Measurements from ENCODE around the gene KRT85.

Gene KRT85

GRCh38 chr12:52405922-52406385, 38.7 kb upstream of the KRT85 start, which contains the start of gene KRT82:
Gene KRT82 (minus strand): TSS chr12:52406335. CDS start chr12:52406277, 58 bp downstream.
- no peaks in the 10 kb centered on the region for H3K36me3 ChIP-seq (ENCODE audit: control insufficient read depth in 2 of 2, insufficient read depth in 2 of 2, low read length in 2 of 2)

DNA sequence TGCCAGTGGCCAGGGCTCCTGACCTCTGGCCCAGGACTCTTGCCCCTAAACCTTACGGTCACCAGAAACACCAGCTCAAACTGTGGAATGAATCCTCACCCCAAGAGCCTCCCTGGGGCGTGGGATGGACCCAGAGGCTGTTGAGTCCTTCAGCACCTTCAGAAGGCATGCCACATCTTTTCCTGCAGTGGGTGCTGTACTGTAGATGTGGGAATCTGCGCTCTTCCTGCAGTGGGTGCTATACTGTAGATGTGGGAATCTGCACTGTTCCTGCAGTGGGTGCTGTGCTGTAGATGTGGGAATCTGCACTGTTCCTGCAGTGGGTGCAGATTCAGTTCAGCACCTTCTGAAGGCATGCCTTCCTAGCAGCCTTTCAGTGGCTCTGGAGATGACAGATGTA, 37.7 kb upstream of the KRT85 start:
- Histone ChIP-seq H3K4me1 (ENCODE audit: control insufficient read depth in 2 of 2, insufficient read depth in 2 of 2, low read length in 2 of 2) (no peaks in the 10 kb centered on the region), H3K36me3 (ENCODE audit: control insufficient read depth in 2 of 2, insufficient read depth in 2 of 2, low read length in 2 of 2) (no peaks in the 10 kb centered on the region), H3K4me3 (ENCODE audit: low read length in 2 of 2) (no peak overlapping the region), H3K9ac (ENCODE audit: low read depth in 1 of 2, low read length in 2 of 2) (no peak overlapping the region), H3K9me3 (ENCODE audit: control insufficient read depth in 2 of 2, low read length in 2 of 2) (no peaks in the 10 kb centered on the region), H3K27me3 (ENCODE audit: control insufficient read depth in 2 of 2, insufficient read depth in 2 of 2, low read length in 2 of 2) (no peaks in the 10 kb centered on the region), H3K27ac (ENCODE audit: low read depth in 2 of 2, low read length in 2 of 2) (no peak overlapping the region)

More at GRCh38 chr12:52405922-52406385, 38.7 kb upstream of the KRT85 start, which contains the start of gene KRT82:
- Histone ChIP-seq H3K4me1 (ENCODE audit: control insufficient read depth in 2 of 2, insufficient read depth in 2 of 2, low read length in 2 of 2) (no peaks in the 10 kb centered on the region), H3K9me3 (ENCODE audit: control insufficient read depth in 2 of 2, low read length in 2 of 2) (no peaks in the 10 kb centered on the region), H3K4me3 (ENCODE audit: low read length in 2 of 2) (no peak within 1 kb of the TSS), H3K27ac (ENCODE audit: low read depth in 2 of 2, low read length in 2 of 2) (no peak within 1 kb of the TSS), H3K27me3 (ENCODE audit: control insufficient read depth in 2 of 2, insufficient read depth in 2 of 2, low read length in 2 of 2) (no peaks in the 10 kb centered on the region), H3K9ac (ENCODE audit: low read depth in 1 of 2, low read length in 2 of 2) (no peak within 1 kb of the TSS)

GRCh38 chr12:52403561-52403960, 36.3 kb upstream of the KRT85 start:
- Histone ChIP-seq H3K4me3 (ENCODE audit: low read length in 2 of 2) (no peak overlapping the region), H3K9me3 (ENCODE audit: control insufficient read depth in 2 of 2, low read length in 2 of 2) (no peaks in the 10 kb centered on the region), H3K36me3 (ENCODE audit: control insufficient read depth in 2 of 2, insufficient read depth in 2 of 2, low read length in 2 of 2) (no peaks in the 10 kb centered on the region), H3K9ac (ENCODE audit: low read depth in 1 of 2, low read length in 2 of 2) (no peak overlapping the region), H3K4me1 (ENCODE audit: control insufficient read depth in 2 of 2, insufficient read depth in 2 of 2, low read length in 2 of 2) (no peaks in the 10 kb centered on the region), H3K27me3 (ENCODE audit: control insufficient read depth in 2 of 2, insufficient read depth in 2 of 2, low read length in 2 of 2) (no peaks in the 10 kb centered on the region), H3K27ac (ENCODE audit: low read depth in 2 of 2, low read length in 2 of 2) (no peak overlapping the region)

GRCh38 chr12:52402873-52403540, 35.7 kb upstream of the KRT85 start:
- Histone ChIP-seq H3K4me1 (ENCODE audit: control insufficient read depth in 2 of 2, insufficient read depth in 2 of 2, low read length in 2 of 2) (no peaks in the 10 kb centered on the region), H3K9me3 (ENCODE audit: control insufficient read depth in 2 of 2, low read length in 2 of 2) (no peaks in the 10 kb centered on the region), H3K36me3 (ENCODE audit: control insufficient read depth in 2 of 2, insufficient read depth in 2 of 2, low read length in 2 of 2) (no peaks in the 10 kb centered on the region), H3K4me3 (ENCODE audit: low read length in 2 of 2) (no peak overlapping the region), H3K27me3 (ENCODE audit: control insufficient read depth in 2 of 2, insufficient read depth in 2 of 2, low read length in 2 of 2) (no peaks in the 10 kb centered on the region), H3K27ac (ENCODE audit: low read depth in 2 of 2, low read length in 2 of 2) (no peak overlapping the region), H3K9ac (ENCODE audit: low read depth in 1 of 2, low read length in 2 of 2) (no peak overlapping the region)

DNA sequence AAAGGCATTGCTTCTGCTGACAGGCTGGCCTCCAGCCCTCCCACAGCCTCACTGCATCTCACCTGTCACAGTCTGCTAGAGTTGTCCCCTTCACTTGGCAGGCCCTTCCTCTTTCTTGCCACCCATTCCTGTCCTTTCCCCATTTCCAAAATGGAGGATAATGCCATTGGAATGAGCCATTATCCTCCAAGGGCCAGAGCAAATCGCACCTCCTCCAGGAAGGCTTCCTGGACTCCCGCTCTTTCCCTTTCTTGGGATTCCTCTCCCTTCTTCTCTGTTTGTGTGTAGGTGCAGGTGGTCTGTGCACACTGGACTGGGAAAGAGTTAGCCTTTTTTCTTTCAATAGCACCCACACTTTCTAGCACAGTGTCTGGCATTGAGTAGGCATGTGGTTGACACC, 35.1 kb upstream of the KRT85 start:
- Histone ChIP-seq H3K27me3 (ENCODE audit: control insufficient read depth in 2 of 2, insufficient read depth in 2 of 2, low read length in 2 of 2) (no peaks in the 10 kb centered on the region), H3K9me3 (ENCODE audit: control insufficient read depth in 2 of 2, low read length in 2 of 2) (no peaks in the 10 kb centered on the region), H3K9ac (ENCODE audit: low read depth in 1 of 2, low read length in 2 of 2) (no peak overlapping the region), H3K4me1 (ENCODE audit: control insufficient read depth in 2 of 2, insufficient read depth in 2 of 2, low read length in 2 of 2) (no peaks in the 10 kb centered on the region), H3K4me3 (ENCODE audit: low read length in 2 of 2) (no peak overlapping the region), H3K27ac (ENCODE audit: low read depth in 2 of 2, low read length in 2 of 2) (no peak overlapping the region), H3K36me3 (ENCODE audit: control insufficient read depth in 2 of 2, insufficient read depth in 2 of 2, low read length in 2 of 2) (no peaks in the 10 kb centered on the region)

- no peak overlapping the region for H3K4me3 ChIP-seq (ENCODE audit: low read length in 2 of 2)
- no peaks in the 10 kb centered on the region for H3K36me3 ChIP-seq (ENCODE audit: control insufficient read depth in 2 of 2, insufficient read depth in 2 of 2, low read length in 2 of 2)
- no peaks in the 10 kb centered on the region for H3K9me3 ChIP-seq (ENCODE audit: control insufficient read depth in 2 of 2, low read length in 2 of 2)
- H3K4me1 ChIP-seq (ENCODE audit: control insufficient read depth in 2 of 2, insufficient read depth in 2 of 2, low read length in 2 of 2) = no peaks in the 10 kb centered on the region
- no peak overlapping the region for H3K9ac ChIP-seq (ENCODE audit: low read depth in 1 of 2, low read length in 2 of 2)
- H3K27me3 ChIP-seq (ENCODE audit: control insufficient read depth in 2 of 2, insufficient read depth in 2 of 2, low read length in 2 of 2) = no peaks in the 10 kb centered on the region
- no peak overlapping the region for H3K27ac ChIP-seq (ENCODE audit: low read depth in 2 of 2, low read length in 2 of 2)
These were observed 34.6 kb upstream of the KRT85 start for GRCh38 chr12:52401926-52402325.

- Histone ChIP-seq H3K27ac (ENCODE audit: low read depth in 2 of 2, low read length in 2 of 2) (no peak overlapping the region), H3K36me3 (ENCODE audit: control insufficient read depth in 2 of 2, insufficient read depth in 2 of 2, low read length in 2 of 2) (no peaks in the 10 kb centered on the region), H3K9ac (ENCODE audit: low read depth in 1 of 2, low read length in 2 of 2) (no peak overlapping the region), H3K4me3 (ENCODE audit: low read length in 2 of 2) (no peak overlapping the region), H3K9me3 (ENCODE audit: control insufficient read depth in 2 of 2, low read length in 2 of 2) (no peaks in the 10 kb centered on the region), H3K4me1 (ENCODE audit: control insufficient read depth in 2 of 2, insufficient read depth in 2 of 2, low read length in 2 of 2) (no peaks in the 10 kb centered on the region), H3K27me3 (ENCODE audit: control insufficient read depth in 2 of 2, insufficient read depth in 2 of 2, low read length in 2 of 2) (no peaks in the 10 kb centered on the region)
These were observed 34.2 kb upstream of the KRT85 start for GRCh38 chr12:52401526-52401925.

- H3K27me3 ChIP-seq (ENCODE audit: control insufficient read depth in 2 of 2, insufficient read depth in 2 of 2, low read length in 2 of 2) = no peaks in the 10 kb centered on the region
- H3K9ac ChIP-seq (ENCODE audit: low read depth in 1 of 2, low read length in 2 of 2) = no peak overlapping the region
- H3K4me1 ChIP-seq (ENCODE audit: control insufficient read depth in 2 of 2, insufficient read depth in 2 of 2, low read length in 2 of 2) = no peaks in the 10 kb centered on the region
- H3K4me3 ChIP-seq (ENCODE audit: low read length in 2 of 2) = no peak overlapping the region
- no peak overlapping the region for H3K27ac ChIP-seq (ENCODE audit: low read depth in 2 of 2, low read length in 2 of 2)
- no peaks in the 10 kb centered on the region for H3K9me3 ChIP-seq (ENCODE audit: control insufficient read depth in 2 of 2, low read length in 2 of 2)
- no peaks in the 10 kb centered on the region for H3K36me3 ChIP-seq (ENCODE audit: control insufficient read depth in 2 of 2, insufficient read depth in 2 of 2, low read length in 2 of 2)
These were observed 33.6 kb upstream of the KRT85 start for GRCh38 chr12:52400906-52401305.

- no peaks in the 10 kb centered on the region for H3K9me3 ChIP-seq (ENCODE audit: control insufficient read depth in 2 of 2, low read length in 2 of 2)
- H3K4me3 ChIP-seq (ENCODE audit: low read length in 2 of 2) = no peak overlapping the region
- H3K27ac ChIP-seq (ENCODE audit: low read depth in 2 of 2, low read length in 2 of 2) = no peak overlapping the region
- no peaks in the 10 kb centered on the region for H3K36me3 ChIP-seq (ENCODE audit: control insufficient read depth in 2 of 2, insufficient read depth in 2 of 2, low read length in 2 of 2)
- H3K4me1 ChIP-seq (ENCODE audit: control insufficient read depth in 2 of 2, insufficient read depth in 2 of 2, low read length in 2 of 2) = no peaks in the 10 kb centered on the region
- no peaks in the 10 kb centered on the region for H3K27me3 ChIP-seq (ENCODE audit: control insufficient read depth in 2 of 2, insufficient read depth in 2 of 2, low read length in 2 of 2)
- no peak overlapping the region for H3K9ac ChIP-seq (ENCODE audit: low read depth in 1 of 2, low read length in 2 of 2)
These were observed 32.5 kb upstream of the KRT85 start for GRCh38 chr12:52399756-52400155.

DNA sequence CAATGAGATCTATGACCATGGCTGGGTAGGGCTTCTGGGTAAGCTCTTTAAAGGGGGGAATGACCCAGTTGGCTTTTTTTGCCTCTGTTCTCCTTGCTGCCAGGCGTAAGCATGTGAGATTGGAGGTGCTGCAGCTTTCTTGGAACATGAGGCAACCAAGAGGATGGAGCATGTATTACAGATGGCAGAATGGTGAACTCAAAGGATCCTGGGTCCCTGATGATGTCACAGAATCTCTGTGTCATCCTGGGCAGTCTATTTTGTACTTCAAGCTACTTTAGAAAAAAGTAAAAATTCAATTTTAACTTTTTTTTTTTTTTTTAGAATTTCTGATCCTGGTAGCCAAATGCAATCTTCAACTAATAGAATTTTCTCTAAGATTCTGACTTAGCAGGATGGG, 30.9 kb upstream of the KRT85 start:
- Histone ChIP-seq H3K4me3 (ENCODE audit: low read length in 2 of 2) (no peak overlapping the region), H3K27ac (ENCODE audit: low read depth in 2 of 2, low read length in 2 of 2) (no peak overlapping the region), H3K9ac (ENCODE audit: low read depth in 1 of 2, low read length in 2 of 2) (no peak overlapping the region), H3K9me3 (ENCODE audit: control insufficient read depth in 2 of 2, low read length in 2 of 2) (no peaks in the 10 kb centered on the region), H3K27me3 (ENCODE audit: control insufficient read depth in 2 of 2, insufficient read depth in 2 of 2, low read length in 2 of 2) (no peaks in the 10 kb centered on the region), H3K36me3 (ENCODE audit: control insufficient read depth in 2 of 2, insufficient read depth in 2 of 2, low read length in 2 of 2) (no peaks in the 10 kb centered on the region), H3K4me1 (ENCODE audit: control insufficient read depth in 2 of 2, insufficient read depth in 2 of 2, low read length in 2 of 2) (no peaks in the 10 kb centered on the region)

Measured in mucosa of rectum (tissue), 2 donors.